ENCODE measurements around the gene CERT1. TPM values are rescaled to one million over a fixed set of nuclear protein-coding genes. Genes with fewer than 3 reads are reported as not detected.

CERT1 gene
- polyA plus RNA-seq, 2 of the 4 experiments (the other 2 are of a cell fraction) = 19.5 to 22.5 TPM

GRCh38 chr5:75468593-75468992, 42.8 kb downstream of the CERT1 start:
- ChIA-PET CTCF (interaction anchor here (0.6 kb wide), 1 partner anchor 19 kb away, joined by 4 read pairs; no protein-coding TSS in a partner anchor), POLR2A (no interaction called here)
- H3K4me1 ChIP-seq = peaks cover 7% of the 10 kb centered on the region
- FAIRE-seq = no peak
- DNase-seq (ENCODE audit: low read depth in 1 of 2, low spot score in 1 of 2) = no peak
- 98% methylated on average over 2 of the region's 2 CpGs for WGBS (ENCODE audit: missing lambda C conversion rate)
- no peak overlapping the region for H3K4me2 ChIP-seq
- ATAC-seq = no peak
- H3K9me3 ChIP-seq = peaks cover 25% of the 10 kb centered on the region
- no peak overlapping the region for H3K27ac ChIP-seq
- TF ChIP-seq, protein P1, sequence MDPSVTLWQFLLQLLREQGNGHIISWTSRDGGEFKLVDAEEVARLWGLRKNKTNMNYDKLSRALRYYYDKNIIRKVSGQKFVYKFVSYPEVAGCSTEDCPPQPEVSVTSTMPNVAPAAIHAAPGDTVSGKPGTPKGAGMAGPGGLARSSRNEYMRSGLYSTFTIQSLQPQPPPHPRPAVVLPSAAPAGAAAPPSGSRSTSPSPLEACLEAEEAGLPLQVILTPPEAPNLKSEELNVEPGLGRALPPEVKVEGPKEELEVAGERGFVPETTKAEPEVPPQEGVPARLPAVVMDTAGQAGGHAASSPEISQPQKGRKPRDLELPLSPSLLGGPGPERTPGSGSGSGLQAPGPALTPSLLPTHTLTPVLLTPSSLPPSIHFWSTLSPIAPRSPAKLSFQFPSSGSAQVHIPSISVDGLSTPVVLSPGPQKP (IDR thresholded peaks at IDR 0.05; ENCODE audit: low read depth, low read length) = no peak
- no peak for TF ChIP-seq FOXS1 (CRISPR knock-in tag; IDR thresholded peaks at IDR 0.05)
- TF ChIP-seq NR3C1 (IDR thresholded peaks at IDR 0.05) = no peak
- no peak for TF ChIP-seq NPAS2 (CRISPR knock-in tag; IDR thresholded peaks at IDR 0.05; ENCODE audit: borderline replicate concordance)
- TF ChIP-seq ZSCAN20 (CRISPR knock-in tag; IDR thresholded peaks at IDR 0.05) = no peak
- H3K4me3 ChIP-seq = no peak overlapping the region

DNA sequence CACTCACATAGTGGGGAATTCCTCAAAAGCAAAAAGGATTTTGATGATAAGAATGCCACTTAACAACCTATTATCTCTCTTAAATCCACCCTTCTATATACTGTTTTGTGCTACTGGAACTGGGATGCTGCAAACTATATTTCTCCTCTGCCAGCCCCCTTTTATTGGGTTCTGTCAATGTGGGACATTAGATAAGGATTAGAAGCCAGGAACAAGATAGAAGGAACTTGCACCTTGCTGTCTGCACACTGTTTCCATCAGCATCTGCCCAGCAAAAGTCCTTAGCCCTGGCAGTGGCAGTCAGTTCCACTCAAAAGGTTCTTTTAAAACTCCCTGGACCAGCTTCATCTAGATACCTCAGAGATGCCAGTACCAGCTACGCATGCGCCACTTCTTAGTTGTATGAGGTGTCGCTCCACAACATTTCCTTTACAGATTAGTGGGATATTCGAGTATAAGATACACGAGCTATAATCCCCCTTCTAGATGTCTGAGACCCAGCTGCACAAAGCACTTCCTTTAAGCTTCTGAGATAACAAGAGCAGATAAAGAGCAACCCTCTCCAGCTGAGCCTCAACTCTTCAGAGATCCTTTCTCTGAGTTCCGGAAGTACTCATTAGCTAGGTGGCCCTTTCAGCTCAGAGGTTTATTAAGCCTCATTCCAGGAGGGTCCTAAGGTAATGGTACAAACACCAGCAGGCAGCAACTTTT, 45.3 kb downstream of the CERT1 start:
- no peak for DNase-seq (ENCODE audit: low read depth in 1 of 2, low spot score in 1 of 2)
- no peaks in the 10 kb centered on the region for H3K4me1 ChIP-seq
- CTCF ChIA-PET = interaction anchor here (0.8 kb wide), 1 partner anchor 16 kb away, joined by 3 read pairs; no protein-coding TSS in a partner anchor
- TF ChIP-seq POLR2A (IDR thresholded peaks at IDR 0.05; ENCODE audit: low read length) = no peak
- no peak for TF ChIP-seq RNF2 (IDR thresholded peaks at IDR 0.05; ENCODE audit: borderline replicate concordance, low read depth)
- TF ChIP-seq, protein P2, sequence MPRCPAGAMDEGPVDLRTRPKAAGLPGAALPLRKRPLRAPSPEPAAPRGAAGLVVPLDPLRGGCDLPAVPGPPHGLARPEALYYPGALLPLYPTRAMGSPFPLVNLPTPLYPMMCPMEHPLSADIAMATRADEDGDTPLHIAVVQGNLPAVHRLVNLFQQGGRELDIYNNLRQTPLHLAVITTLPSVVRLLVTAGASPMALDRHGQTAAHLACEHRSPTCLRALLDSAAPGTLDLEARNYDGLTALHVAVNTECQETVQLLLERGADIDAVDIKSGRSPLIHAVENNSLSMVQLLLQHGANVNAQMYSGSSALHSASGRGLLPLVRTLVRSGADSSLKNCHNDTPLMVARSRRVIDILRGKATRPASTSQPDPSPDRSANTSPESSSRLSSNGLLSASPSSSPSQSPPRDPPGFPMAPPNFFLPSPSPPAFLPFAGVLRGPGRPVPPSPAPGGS (IDR thresholded peaks at IDR 0.05) = no peak
- no peak for TF ChIP-seq ATOH8 (CRISPR knock-in tag; IDR thresholded peaks at IDR 0.05; ENCODE audit: low read depth)
- TF ChIP-seq ZSCAN20 (CRISPR knock-in tag; IDR thresholded peaks at IDR 0.05) = no peak
- no peak for TF ChIP-seq HEYL (CRISPR knock-in tag; IDR thresholded peaks at IDR 0.05)
- TF ChIP-seq, protein P3, sequence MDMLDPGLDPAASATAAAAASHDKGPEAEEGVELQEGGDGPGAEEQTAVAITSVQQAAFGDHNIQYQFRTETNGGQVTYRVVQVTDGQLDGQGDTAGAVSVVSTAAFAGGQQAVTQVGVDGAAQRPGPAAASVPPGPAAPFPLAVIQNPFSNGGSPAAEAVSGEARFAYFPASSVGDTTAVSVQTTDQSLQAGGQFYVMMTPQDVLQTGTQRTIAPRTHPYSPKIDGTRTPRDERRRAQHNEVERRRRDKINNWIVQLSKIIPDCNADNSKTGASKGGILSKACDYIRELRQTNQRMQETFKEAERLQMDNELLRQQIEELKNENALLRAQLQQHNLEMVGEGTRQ (IDR thresholded peaks at IDR 0.05) = no peak
- no peak for TF ChIP-seq MAX (IDR thresholded peaks at IDR 0.05)
- TF ChIP-seq, protein P1 (IDR thresholded peaks at IDR 0.05; ENCODE audit: low read depth, low read length) = no peak
- TF ChIP-seq JUNB (IDR thresholded peaks at IDR 0.05) = no peak
- no peak for TF ChIP-seq FOSL2 (IDR thresholded peaks at IDR 0.05)
- no peak for TF ChIP-seq FOSL2 (CRISPR knock-in tag; IDR thresholded peaks at IDR 0.05)
- no peak for TF ChIP-seq FOSB (CRISPR knock-in tag; IDR thresholded peaks at IDR 0.05)
- TF ChIP-seq REST (IDR thresholded peaks at IDR 0.05) = no peak
- no peak overlapping the region for H3K4me3 ChIP-seq
- ATAC-seq = no peak
- no peak overlapping the region for H3K4me2 ChIP-seq
- no peak for FAIRE-seq
- no peak overlapping the region for H3K27ac ChIP-seq
- POLR2A ChIA-PET = no interaction called here
- WGBS (ENCODE audit: missing lambda C conversion rate) = 96% methylated on average over 6 of the region's 6 CpGs
- H3K9me3 ChIP-seq = peaks cover 25% of the 10 kb centered on the region
